ENCODE results near the gene SPTB.

DNA sequence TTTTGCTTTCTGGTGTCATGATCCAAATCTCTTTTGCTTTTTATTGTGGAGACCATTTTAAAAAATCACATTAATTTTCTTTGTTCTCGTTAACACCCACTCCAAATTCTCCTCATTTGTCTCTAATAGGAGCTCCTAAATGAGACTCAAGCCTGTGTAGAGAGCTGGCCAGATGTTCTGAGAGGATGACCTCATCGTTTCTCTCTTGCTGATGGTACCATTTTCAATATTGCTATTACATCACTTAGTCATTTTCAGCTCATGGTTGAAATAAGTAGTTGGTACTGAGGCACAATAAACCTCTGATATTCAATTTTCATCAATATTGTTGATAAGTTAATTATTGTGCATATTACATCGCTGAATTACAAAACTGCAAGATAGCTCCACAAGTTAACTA is 31.5 kb downstream of the SPTB start:
- TF ChIP-seq, protein P1, sequence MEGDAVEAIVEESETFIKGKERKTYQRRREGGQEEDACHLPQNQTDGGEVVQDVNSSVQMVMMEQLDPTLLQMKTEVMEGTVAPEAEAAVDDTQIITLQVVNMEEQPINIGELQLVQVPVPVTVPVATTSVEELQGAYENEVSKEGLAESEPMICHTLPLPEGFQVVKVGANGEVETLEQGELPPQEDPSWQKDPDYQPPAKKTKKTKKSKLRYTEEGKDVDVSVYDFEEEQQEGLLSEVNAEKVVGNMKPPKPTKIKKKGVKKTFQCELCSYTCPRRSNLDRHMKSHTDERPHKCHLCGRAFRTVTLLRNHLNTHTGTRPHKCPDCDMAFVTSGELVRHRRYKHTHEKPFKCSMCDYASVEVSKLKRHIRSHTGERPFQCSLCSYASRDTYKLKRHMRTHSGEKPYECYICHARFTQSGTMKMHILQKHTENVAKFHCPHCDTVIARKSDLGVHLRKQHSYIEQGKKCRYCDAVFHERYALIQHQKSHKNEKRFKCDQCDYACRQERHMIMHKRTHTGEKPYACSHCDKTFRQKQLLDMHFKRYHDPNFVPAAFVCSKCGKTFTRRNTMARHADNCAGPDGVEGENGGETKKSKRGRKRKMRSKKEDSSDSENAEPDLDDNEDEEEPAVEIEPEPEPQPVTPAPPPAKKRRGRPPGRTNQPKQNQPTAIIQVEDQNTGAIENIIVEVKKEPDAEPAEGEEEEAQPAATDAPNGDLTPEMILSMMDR (IDR thresholded peaks at IDR 0.05) = no peak
- TF ChIP-seq EP300 (IDR thresholded peaks at IDR 0.05) (no peak), POLR2AphosphoS5 (IDR thresholded peaks at IDR 0.05) (no peak)
